Peyer's patch (tissue), 4 donors: Measurements from ENCODE around the gene OTOP3.

ENCODE experiments used
- POLR2A ChIP-seq, 2 donors: fragments of 450-650 bp; IDR thresholded peaks; one replicate each; pipeline ENCODE4 v1.5.1; 2017; ENCODE audit warnings: antibody characterized with exemption in 2 of 2, mild to moderate bottlenecking in 2 of 2, moderate library complexity in 2 of 2
- TF ChIP-seq, protein P1 (sequence below), 6 experiments: fragments of 450-650 bp in 4 of 6; fragments of 200-600 bp in 2 of 6; sonication (generic) in 1 of 6; IDR thresholded peaks; one replicate each; pipeline ENCODE4 v1.5.1; 2017 to 2019; ENCODE audit warnings: antibody characterized with exemption in 6 of 6, mild to moderate bottlenecking in 3 of 6, moderate library complexity in 1 of 6

DNA sequence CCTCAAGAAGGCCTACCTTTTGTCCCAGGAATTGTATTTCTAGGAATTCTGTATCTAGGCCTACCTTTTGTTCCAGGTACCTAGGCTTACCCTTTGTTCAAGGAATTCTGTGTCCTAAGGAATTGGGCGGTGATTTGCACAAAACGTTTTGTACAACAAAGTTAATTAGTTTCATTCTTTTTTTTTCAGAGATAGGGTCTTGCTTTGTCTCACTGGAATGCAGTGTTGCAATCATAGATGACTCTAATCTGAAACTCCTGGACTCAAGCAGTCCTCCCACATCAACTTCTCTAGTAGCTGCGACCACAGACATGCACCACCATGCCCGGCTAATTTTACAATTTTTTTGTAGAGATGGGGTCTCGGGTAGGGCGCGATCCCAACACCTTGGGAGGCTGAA lies 58.7 kb downstream of the OTOP3 start:
- TF ChIP-seq POLR2A (IDR thresholded peaks at IDR 0.05): no peak
- TF ChIP-seq, protein P1, sequence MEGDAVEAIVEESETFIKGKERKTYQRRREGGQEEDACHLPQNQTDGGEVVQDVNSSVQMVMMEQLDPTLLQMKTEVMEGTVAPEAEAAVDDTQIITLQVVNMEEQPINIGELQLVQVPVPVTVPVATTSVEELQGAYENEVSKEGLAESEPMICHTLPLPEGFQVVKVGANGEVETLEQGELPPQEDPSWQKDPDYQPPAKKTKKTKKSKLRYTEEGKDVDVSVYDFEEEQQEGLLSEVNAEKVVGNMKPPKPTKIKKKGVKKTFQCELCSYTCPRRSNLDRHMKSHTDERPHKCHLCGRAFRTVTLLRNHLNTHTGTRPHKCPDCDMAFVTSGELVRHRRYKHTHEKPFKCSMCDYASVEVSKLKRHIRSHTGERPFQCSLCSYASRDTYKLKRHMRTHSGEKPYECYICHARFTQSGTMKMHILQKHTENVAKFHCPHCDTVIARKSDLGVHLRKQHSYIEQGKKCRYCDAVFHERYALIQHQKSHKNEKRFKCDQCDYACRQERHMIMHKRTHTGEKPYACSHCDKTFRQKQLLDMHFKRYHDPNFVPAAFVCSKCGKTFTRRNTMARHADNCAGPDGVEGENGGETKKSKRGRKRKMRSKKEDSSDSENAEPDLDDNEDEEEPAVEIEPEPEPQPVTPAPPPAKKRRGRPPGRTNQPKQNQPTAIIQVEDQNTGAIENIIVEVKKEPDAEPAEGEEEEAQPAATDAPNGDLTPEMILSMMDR (IDR thresholded peaks at IDR 0.05): no peak
